SK-N-SH treated with all-trans-retinoic acid at 6 μM for 48 hours (cell line): Measurements from ENCODE around the gene XPC.

Experiments used
- ATAC-seq: fragments of 200-7000 bp; cut with Tn5 transposase; 3 replicates; pipeline ENCODE4 v1.9.1; 2020; ENCODE audit warnings: mild to moderate bottlenecking, moderate library complexity
- ARNTL ChIP-seq: fragments of 450-650 bp; formaldehyde crosslinking; IDR thresholded peaks from 2 replicates; pipeline ENCODE4 v1.5.0; 2020; ENCODE audit warnings: low read depth, mild to moderate bottlenecking, moderate library complexity, borderline replicate concordance
- BACH2 ChIP-seq: fragments of 250-450 bp; sonication (Bioruptor Pico); IDR thresholded peaks from 2 replicates; pipeline ENCODE4 v1.9.0; 2021; ENCODE audit warnings: mild to moderate bottlenecking, borderline replicate concordance
- CSDC2 ChIP-seq: fragments of 250-450 bp; sonication (Bioruptor Pico); IDR thresholded peaks from 2 replicates; pipeline ENCODE4 v1.5.0; 2020; ENCODE audit warnings: mild to moderate bottlenecking, moderate library complexity
- ESRRG ChIP-seq: fragments of 250-450 bp; sonication (Bioruptor Pico); IDR thresholded peaks from 2 replicates; pipeline ENCODE4 v1.6.1; 2021; ENCODE audit warnings: mild to moderate bottlenecking
- GLIS3 ChIP-seq: fragments of 250-450 bp; sonication (Bioruptor Pico); IDR thresholded peaks from 2 replicates; pipeline ENCODE4 v1.5.0; 2020; ENCODE audit warnings: mild to moderate bottlenecking, moderate library complexity
- ISL1 ChIP-seq: fragments of 250-450 bp; sonication (Bioruptor Pico); IDR thresholded peaks from 2 replicates; pipeline ENCODE4 v2.1.2; 2022; ENCODE audit warnings: mild to moderate bottlenecking, moderate library complexity
- OSR1 ChIP-seq: fragments of 250-450 bp; sonication (Bioruptor Pico); IDR thresholded peaks from 2 replicates; pipeline ENCODE4 v1.8.0; 2022; ENCODE audit warnings: moderate library complexity, mild to moderate bottlenecking, inconsistent platforms
- PPARA ChIP-seq: fragments of 250-450 bp; sonication (Bioruptor Pico); IDR thresholded peaks from 2 replicates; pipeline ENCODE4 v1.5.0; 2020; ENCODE audit warnings: mild to moderate bottlenecking, borderline replicate concordance
- RARB ChIP-seq: fragments of 250-450 bp; sonication (Bioruptor Pico); IDR thresholded peaks from 2 replicates; pipeline ENCODE4 v1.8.0; 2021; ENCODE audit warnings: mild to moderate bottlenecking, moderate library complexity
- TCF4 ChIP-seq: fragments of 250-450 bp; sonication (Bioruptor Pico); IDR thresholded peaks from 2 replicates; pipeline ENCODE4 v1.8.0; 2021; ENCODE audit warnings: mild to moderate bottlenecking, moderate library complexity, borderline replicate concordance
- ZC3H10 ChIP-seq: fragments of 250-450 bp; sonication (Bioruptor Pico); IDR thresholded peaks from 2 replicates; pipeline ENCODE4 v1.5.1; 2021; ENCODE audit warnings: mild to moderate bottlenecking, moderate library complexity
- ZFP3 ChIP-seq: fragments of 250-450 bp; sonication (Bioruptor Pico); IDR thresholded peaks from 2 replicates; pipeline ENCODE4 v1.5.0; 2020; ENCODE audit warnings: mild to moderate bottlenecking, moderate library complexity
- ZNF565 ChIP-seq: fragments of 450-650 bp; formaldehyde crosslinking; conservative IDR thresholded peaks from 2 replicates; pipeline ENCODE4 v1.5.0; 2020; ENCODE audit warnings: low read depth, mild to moderate bottlenecking, moderate library complexity
- ZNF8 ChIP-seq: fragments of 450-650 bp; formaldehyde crosslinking; IDR thresholded peaks from 2 replicates; pipeline ENCODE4 v1.5.0; 2020; ENCODE audit warnings: mild to moderate bottlenecking, moderate library complexity
- TF ChIP-seq, protein P1 (sequence below): fragments of 250-450 bp; sonication (Bioruptor Pico); IDR thresholded peaks from 2 replicates; pipeline ENCODE4 v1.5.0; 2020; ENCODE audit warnings: mild to moderate bottlenecking, moderate library complexity
- TF ChIP-seq, protein P2 (sequence below): fragments of 250-450 bp; sonication (Bioruptor Pico); IDR thresholded peaks from 2 replicates; pipeline ENCODE4 v1.5.1; 2021; ENCODE audit warnings: mild to moderate bottlenecking, moderate library complexity
- TF ChIP-seq, protein P3 (sequence below): fragments of 250-450 bp; sonication (Bioruptor Pico); IDR thresholded peaks from 2 replicates; pipeline ENCODE4 v1.5.1; 2020; ENCODE audit warnings: low read depth, mild to moderate bottlenecking, moderate library complexity
- TF ChIP-seq, protein P4 (sequence below): fragments of 250-450 bp; sonication (Bioruptor Pico); IDR thresholded peaks from 2 replicates; pipeline ENCODE4 v1.8.0; 2021; ENCODE audit warnings: low read depth, mild to moderate bottlenecking, moderate library complexity, borderline replicate concordance

Gene XPC

DNA sequence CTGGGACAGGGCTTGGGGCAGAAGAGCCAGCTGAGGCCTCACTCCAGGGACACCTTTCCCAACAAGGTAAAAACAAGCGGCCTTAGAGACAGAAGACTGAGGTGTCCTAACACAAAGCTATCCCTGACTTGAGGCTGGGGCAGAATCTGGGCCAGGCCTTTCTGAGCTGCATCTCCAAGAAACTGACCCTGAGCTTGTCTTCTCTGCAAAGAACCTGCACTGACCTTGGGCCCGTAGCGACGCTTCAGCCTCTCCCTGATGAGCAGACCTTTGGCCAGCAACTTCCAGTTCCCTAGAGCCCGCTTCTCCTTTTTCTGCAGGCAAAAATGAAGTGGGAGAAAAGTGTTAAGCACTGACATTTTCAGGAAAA is 31.4 kb downstream of the XPC start:
- TF ChIP-seq CSDC2 (CRISPR knock-in tag): no peak
- TF ChIP-seq PPARA (CRISPR knock-in tag): no peak
- TF ChIP-seq, protein P1, sequence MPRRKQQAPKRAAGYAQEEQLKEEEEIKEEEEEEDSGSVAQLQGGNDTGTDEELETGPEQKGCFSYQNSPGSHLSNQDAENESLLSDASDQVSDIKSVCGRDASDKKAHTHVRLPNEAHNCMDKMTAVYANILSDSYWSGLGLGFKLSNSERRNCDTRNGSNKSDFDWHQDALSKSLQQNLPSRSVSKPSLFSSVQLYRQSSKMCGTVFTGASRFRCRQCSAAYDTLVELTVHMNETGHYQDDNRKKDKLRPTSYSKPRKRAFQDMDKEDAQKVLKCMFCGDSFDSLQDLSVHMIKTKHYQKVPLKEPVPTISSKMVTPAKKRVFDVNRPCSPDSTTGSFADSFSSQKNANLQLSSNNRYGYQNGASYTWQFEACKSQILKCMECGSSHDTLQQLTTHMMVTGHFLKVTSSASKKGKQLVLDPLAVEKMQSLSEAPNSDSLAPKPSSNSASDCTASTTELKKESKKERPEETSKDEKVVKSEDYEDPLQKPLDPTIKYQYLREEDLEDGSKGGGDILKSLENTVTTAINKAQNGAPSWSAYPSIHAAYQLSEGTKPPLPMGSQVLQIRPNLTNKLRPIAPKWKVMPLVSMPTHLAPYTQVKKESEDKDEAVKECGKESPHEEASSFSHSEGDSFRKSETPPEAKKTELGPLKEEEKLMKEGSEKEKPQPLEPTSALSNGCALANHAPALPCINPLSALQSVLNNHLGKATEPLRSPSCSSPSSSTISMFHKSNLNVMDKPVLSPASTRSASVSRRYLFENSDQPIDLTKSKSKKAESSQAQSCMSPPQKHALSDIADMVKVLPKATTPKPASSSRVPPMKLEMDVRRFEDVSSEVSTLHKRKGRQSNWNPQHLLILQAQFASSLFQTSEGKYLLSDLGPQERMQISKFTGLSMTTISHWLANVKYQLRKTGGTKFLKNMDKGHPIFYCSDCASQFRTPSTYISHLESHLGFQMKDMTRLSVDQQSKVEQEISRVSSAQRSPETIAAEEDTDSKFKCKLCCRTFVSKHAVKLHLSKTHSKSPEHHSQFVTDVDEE: no peak
- TF ChIP-seq ZC3H10 (CRISPR knock-in tag): no peak
- TF ChIP-seq GLIS3: no peak
- TF ChIP-seq OSR1 (CRISPR knock-in tag): no peak
- TF ChIP-seq TCF4 (CRISPR knock-in tag): no peak
- no peak for TF ChIP-seq ESRRG
- TF ChIP-seq, protein P2, sequence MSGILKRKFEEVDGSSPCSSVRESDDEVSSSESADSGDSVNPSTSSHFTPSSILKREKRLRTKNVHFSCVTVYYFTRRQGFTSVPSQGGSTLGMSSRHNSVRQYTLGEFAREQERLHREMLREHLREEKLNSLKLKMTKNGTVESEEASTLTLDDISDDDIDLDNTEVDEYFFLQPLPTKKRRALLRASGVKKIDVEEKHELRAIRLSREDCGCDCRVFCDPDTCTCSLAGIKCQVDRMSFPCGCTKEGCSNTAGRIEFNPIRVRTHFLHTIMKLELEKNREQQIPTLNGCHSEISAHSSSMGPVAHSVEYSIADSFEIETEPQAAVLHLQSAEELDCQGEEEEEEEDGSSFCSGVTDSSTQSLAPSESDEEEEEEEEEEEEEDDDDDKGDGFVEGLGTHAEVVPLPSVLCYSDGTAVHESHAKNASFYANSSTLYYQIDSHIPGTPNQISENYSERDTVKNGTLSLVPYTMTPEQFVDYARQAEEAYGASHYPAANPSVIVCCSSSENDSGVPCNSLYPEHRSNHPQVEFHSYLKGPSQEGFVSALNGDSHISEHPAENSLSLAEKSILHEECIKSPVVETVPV: no peak
- TF ChIP-seq ZNF565 (CRISPR knock-in tag): no peak
- TF ChIP-seq RARB (CRISPR knock-in tag): no peak
- no peak for TF ChIP-seq ISL1
- no peak for TF ChIP-seq ZNF8 (CRISPR knock-in tag)
- TF ChIP-seq, protein P3, sequence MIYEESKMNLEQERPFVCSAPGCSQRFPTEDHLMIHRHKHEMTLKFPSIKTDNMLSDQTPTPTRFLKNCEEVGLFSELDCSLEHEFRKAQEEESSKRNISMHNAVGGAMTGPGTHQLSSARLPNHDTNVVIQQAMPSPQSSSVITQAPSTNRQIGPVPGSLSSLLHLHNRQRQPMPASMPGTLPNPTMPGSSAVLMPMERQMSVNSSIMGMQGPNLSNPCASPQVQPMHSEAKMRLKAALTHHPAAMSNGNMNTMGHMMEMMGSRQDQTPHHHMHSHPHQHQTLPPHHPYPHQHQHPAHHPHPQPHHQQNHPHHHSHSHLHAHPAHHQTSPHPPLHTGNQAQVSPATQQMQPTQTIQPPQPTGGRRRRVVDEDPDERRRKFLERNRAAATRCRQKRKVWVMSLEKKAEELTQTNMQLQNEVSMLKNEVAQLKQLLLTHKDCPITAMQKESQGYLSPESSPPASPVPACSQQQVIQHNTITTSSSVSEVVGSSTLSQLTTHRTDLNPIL (CRISPR knock-in tag): no peak
- TF ChIP-seq, protein P4, sequence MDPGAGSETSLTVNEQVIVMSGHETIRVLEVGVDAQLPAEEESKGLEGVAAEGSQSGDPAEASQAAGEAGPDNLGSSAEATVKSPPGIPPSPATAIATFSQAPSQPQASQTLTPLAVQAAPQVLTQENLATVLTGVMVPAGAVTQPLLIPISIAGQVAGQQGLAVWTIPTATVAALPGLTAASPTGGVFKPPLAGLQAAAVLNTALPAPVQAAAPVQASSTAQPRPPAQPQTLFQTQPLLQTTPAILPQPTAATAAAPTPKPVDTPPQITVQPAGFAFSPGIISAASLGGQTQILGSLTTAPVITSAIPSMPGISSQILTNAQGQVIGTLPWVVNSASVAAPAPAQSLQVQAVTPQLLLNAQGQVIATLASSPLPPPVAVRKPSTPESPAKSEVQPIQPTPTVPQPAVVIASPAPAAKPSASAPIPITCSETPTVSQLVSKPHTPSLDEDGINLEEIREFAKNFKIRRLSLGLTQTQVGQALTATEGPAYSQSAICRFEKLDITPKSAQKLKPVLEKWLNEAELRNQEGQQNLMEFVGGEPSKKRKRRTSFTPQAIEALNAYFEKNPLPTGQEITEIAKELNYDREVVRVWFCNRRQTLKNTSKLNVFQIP (CRISPR knock-in tag): no peak
- TF ChIP-seq, all 23 proteins: peak for 0
- ATAC-seq: no peak

DNA sequence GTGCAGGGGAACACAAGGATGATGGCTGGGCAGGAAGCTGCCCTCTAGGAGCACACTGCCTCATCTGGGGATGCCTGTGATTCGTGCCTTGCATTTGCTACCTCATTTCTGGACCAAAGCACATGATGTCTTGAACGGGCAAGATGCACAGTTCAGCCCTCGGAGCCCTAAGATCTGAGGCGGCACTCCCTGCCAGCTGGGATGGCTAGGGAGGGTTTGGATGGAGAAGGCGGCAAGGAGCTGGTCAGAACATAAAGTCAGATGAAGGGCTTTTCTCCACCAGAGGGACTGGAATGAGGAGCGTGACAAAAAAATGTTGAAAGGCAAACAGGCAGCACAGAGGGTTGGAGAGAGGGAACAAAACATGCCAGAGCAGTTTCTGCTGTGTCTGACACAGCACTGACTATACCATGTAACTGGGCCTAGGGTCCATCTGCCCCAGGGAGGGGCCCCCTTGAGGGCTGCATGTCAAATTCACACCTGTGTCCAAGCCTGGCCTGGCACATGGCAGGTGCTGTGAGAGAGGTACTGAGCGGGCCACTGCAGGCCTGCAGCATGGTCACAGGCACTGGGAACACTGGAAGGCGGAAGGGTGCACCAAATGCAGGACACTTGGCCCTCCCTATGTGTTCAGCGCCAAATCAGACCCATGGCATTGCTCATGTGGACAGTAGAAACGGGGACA is 31.9 kb downstream of the XPC start:
- TF ChIP-seq ZFP3 (CRISPR knock-in tag) (no peak), PPARA (CRISPR knock-in tag) (no peak), BACH2 (CRISPR knock-in tag) (no peak), ZC3H10 (CRISPR knock-in tag) (no peak), ARNTL (CRISPR knock-in tag) (no peak), ISL1 (no peak)
- TF ChIP-seq, protein P1: no peak
- TF ChIP-seq, protein P4 (CRISPR knock-in tag): no peak
- no peak for ATAC-seq
